GM19239 (cell line): Measurements from ENCODE around the gene PWWP2B.
"Not testable (repeated sequence)": the region's sequence is repeated elsewhere in the genome, so short reads cannot be mapped to it uniquely, and the experiment has no call there.

Experiments used
- DNase-seq: peaks from one replicate; pipeline ENCODE4 v3.0.0; 2011; ENCODE audit warnings: low spot score; ENCODE audit not compliant: insufficient read length
- FAIRE-seq: peaks from 2 replicates; lab custom pipeline; 2011; peaks lifted over from hg19 to GRCh38; lab: Jason Lieb, UNC

The PWWP2B gene

GRCh38 chr10:132377326-132377725 lies 19.7 kb upstream of the PWWP2B start:
- FAIRE-seq (no peak), DNase-seq (no peak)

GRCh38 chr10:132379026-132379425 lies 18.0 kb upstream of the PWWP2B start:
- not testable (repeated sequence) for FAIRE-seq, DNase-seq

GRCh38 chr10:132380986-132381385 lies 16.0 kb upstream of the PWWP2B start:
- not testable (repeated sequence) for FAIRE-seq

GRCh38 chr10:132381741-132382140 lies 15.3 kb upstream of the PWWP2B start:
- FAIRE-seq = no peak

More at GRCh38 chr10:132380986-132381385, 16.0 kb upstream of the PWWP2B start:
- not testable (repeated sequence) for DNase-seq

GRCh38 chr10:132382231-132382922 lies 14.6 kb upstream of the PWWP2B start:
- FAIRE-seq = no peak
- DNase-seq = no peak

More at GRCh38 chr10:132381741-132382140, 15.3 kb upstream of the PWWP2B start:
- DNase-seq = no peak

- FAIRE-seq = no peak
These were observed 13.9 kb upstream of the PWWP2B start for GRCh38 chr10:132383101-132383500.

GRCh38 chr10:132383751-132384196 lies 13.2 kb upstream of the PWWP2B start:
- DNase-seq (no peak), FAIRE-seq (no peak)

More at GRCh38 chr10:132383101-132383500, 13.9 kb upstream of the PWWP2B start:
- no peak for DNase-seq

GRCh38 chr10:132384618-132385388 lies 12.2 kb upstream of the PWWP2B start:
- DNase-seq = no peak
- no peak for FAIRE-seq

- no peak for DNase-seq
- FAIRE-seq = no peak
These were observed 11.7 kb upstream of the PWWP2B start for GRCh38 chr10:132385389-132385667.

- DNase-seq (no peak), FAIRE-seq (no peak)
These were observed 11.1 kb upstream of the PWWP2B start for GRCh38 chr10:132385721-132386418.

- DNase-seq (no peak), FAIRE-seq (no peak)
These were observed 10.6 kb upstream of the PWWP2B start for GRCh38 chr10:132386419-132386831.

GRCh38 chr10:132386896-132387295 lies 10.1 kb upstream of the PWWP2B start:
- not testable (repeated sequence) for DNase-seq, FAIRE-seq

- FAIRE-seq (peak; percentile 80), DNase-seq (peak; percentile 98)
These were observed 9.2 kb upstream of the PWWP2B start for GRCh38 chr10:132387764-132388210.

- FAIRE-seq = no peak
- DNase-seq = no peak
These were observed 8.0 kb upstream of the PWWP2B start for GRCh38 chr10:132388891-132389432.

GRCh38 chr10:132389433-132390169 lies 7.4 kb upstream of the PWWP2B start:
- no peak for DNase-seq
- FAIRE-seq = no peak

GRCh38 chr10:132390170-132390920 lies 6.7 kb upstream of the PWWP2B start:
- DNase-seq = no peak
- FAIRE-seq = no peak

- no peak for DNase-seq
- FAIRE-seq = no peak
These were observed 5.9 kb upstream of the PWWP2B start for GRCh38 chr10:132390921-132391675.

GRCh38 chr10:132391676-132392020 lies 5.4 kb upstream of the PWWP2B start:
- DNase-seq = no peak
- FAIRE-seq = no peak
